ENCODE measurements around the gene CEP192.

- TF ChIP-seq POLR2A (IDR thresholded peaks at IDR 0.05): no peak
- TF ChIP-seq CTCF (IDR thresholded peaks at IDR 0.05): no peak
- TF ChIP-seq EP300 (IDR thresholded peaks at IDR 0.05): no peak
Observed at GRCh38 chr18:13054336-13054735, 63.2 kb downstream of the CEP192 start.

All from tibial nerve (tissue), 4 donors.